HepG2 (cell line): Measurements from ENCODE around the gene DNAJC5. TPM values are rescaled to one million over a fixed set of nuclear protein-coding genes. Genes with fewer than 3 reads are reported as not detected.

ENCODE experiments used
- DNMT3B ChIP-seq: conservative IDR thresholded peaks from 2 replicates; pipeline ENCODE4 v1.6.1; 2016; ENCODE audit warnings: missing biosample characterization, control low read depth
- GFI1 ChIP-seq: sonication (generic); formaldehyde crosslinking; IDR thresholded peaks from 2 replicates; pipeline ENCODE4 v1.5.0; 2020; ENCODE audit warnings: missing genetic modification reagents, mild to moderate bottlenecking, borderline replicate concordance
- KLF6 ChIP-seq: IDR thresholded peaks from 2 replicates; pipeline ENCODE4 v1.8.0; 2016; ENCODE audit warnings: missing biosample characterization, missing genetic modification reagents
- RARA ChIP-seq: IDR thresholded peaks from 2 replicates; pipeline ENCODE4 v1.6.1; 2016; ENCODE audit warnings: missing genetic modification reagents, missing compliant biosample characterization
- THAP11 ChIP-seq: IDR thresholded peaks from 2 replicates; pipeline ENCODE4 v1.6.1; 2016; ENCODE audit warnings: missing biosample characterization, missing genetic modification reagents
- TOPORS ChIP-seq: sonication (generic); formaldehyde crosslinking; IDR thresholded peaks from 2 replicates; pipeline ENCODE4 v1.8.0; 2023; ENCODE audit warnings: mild to moderate bottlenecking, missing genetic modification reagents
- XBP1 ChIP-seq: sonication (generic); formaldehyde crosslinking; IDR thresholded peaks from 2 replicates; pipeline ENCODE4 v1.5.0; 2020; ENCODE audit warnings: missing genetic modification reagents
- ZBTB1 ChIP-seq: sonication (generic); formaldehyde crosslinking; IDR thresholded peaks from 2 replicates; pipeline ENCODE4 v1.4.0; 2020; ENCODE audit warnings: missing genetic modification reagents, borderline replicate concordance
- ZC3H13 ChIP-seq: sonication (generic); formaldehyde crosslinking; IDR thresholded peaks from 2 replicates; pipeline ENCODE4 v1.8.1; 2023; ENCODE audit warnings: mild to moderate bottlenecking, missing genetic modification reagents, moderate library complexity
- ZFY ChIP-seq: sonication (generic); formaldehyde crosslinking; IDR thresholded peaks from 2 replicates; pipeline ENCODE4 v1.4.0; 2020; ENCODE audit warnings: missing genetic modification reagents
- ZNF367 ChIP-seq: sonication (generic); formaldehyde crosslinking; IDR thresholded peaks from 2 replicates; pipeline ENCODE4 v1.4.0; 2020; ENCODE audit warnings: missing genetic modification reagents, borderline replicate concordance
- ZNF589 ChIP-seq: sonication (generic); formaldehyde crosslinking; conservative IDR thresholded peaks from 2 replicates; pipeline ENCODE4 v1.8.0; 2022; ENCODE audit warnings: mild to moderate bottlenecking, moderate library complexity, missing genetic modification reagents
- ZNF674 ChIP-seq: sonication (generic); formaldehyde crosslinking; IDR thresholded peaks from 2 replicates; pipeline ENCODE4 v1.5.0; 2020; ENCODE audit warnings: low read depth, mild to moderate bottlenecking, missing genetic modification reagents
- ZNF780A ChIP-seq: sonication (generic); formaldehyde crosslinking; IDR thresholded peaks from 2 replicates; pipeline ENCODE4 v1.8.0; 2022; ENCODE audit warnings: mild to moderate bottlenecking, missing genetic modification reagents, moderate library complexity
- ZSCAN22 ChIP-seq: sonication (generic); formaldehyde crosslinking; IDR thresholded peaks from 2 replicates; pipeline ENCODE4 v1.4.0; 2020; ENCODE audit warnings: mild to moderate bottlenecking, missing genetic modification reagents
- polyA plus RNA-seq, 8 experiments: library from polyadenylated mRNA; depleted of rRNA in 3 of 8; stranded (reverse) in 7 of 8; unstranded in 1 of 8; fragments of >200 nt; fragmentation: Illumina TruSeq in 4 of 8; extraction: Trizol in 4 of 8; gene quantifications; 2 replicates each; pipeline versions ENCODE4 v1.2.1 to v1.2.3, GENCODE V29; 2011 to 2016; ENCODE audit warnings: low read depth in 4 of 8, missing spikeins in 1 of 8, mixed read lengths in 1 of 8; ENCODE audit not compliant: insufficient read depth in 1 of 8
- total RNA-seq, 5 experiments: library from RNA; depleted of rRNA; stranded (reverse); fragments of >200 nt; fragmentation: Illumina TruSeq; extraction: Trizol; gene quantifications; 2 replicates each; pipeline ENCODE4 v1.2.3, GENCODE V29; 2016; ENCODE audit warnings: low read depth in 1 of 5
- TF ChIP-seq, protein P1 (sequence below): sonication (generic); formaldehyde crosslinking; IDR thresholded peaks from 2 replicates; pipeline ENCODE4 v1.5.0; 2020; ENCODE audit warnings: mild to moderate bottlenecking, missing genetic modification reagents, borderline replicate concordance
- TF ChIP-seq, protein P2 (sequence below): sonication (generic); formaldehyde crosslinking; IDR thresholded peaks from 2 replicates; pipeline ENCODE4 v1.8.0; 2022; ENCODE audit warnings: mild to moderate bottlenecking, missing genetic modification reagents, moderate library complexity
- TF ChIP-seq, protein P3 (sequence below): sonication (generic); formaldehyde crosslinking; IDR thresholded peaks from 2 replicates; pipeline ENCODE4 v1.9.0; 2021; ENCODE audit warnings: missing genetic modification reagents, borderline replicate concordance

The DNAJC5 gene
- total and polyA plus RNA-seq, 2 of the 13 experiments (the other 11 are each of a cell fraction or from before 2014, with no cell fraction given), result 42.8 to 64.5 TPM

- TF ChIP-seq, protein P1, sequence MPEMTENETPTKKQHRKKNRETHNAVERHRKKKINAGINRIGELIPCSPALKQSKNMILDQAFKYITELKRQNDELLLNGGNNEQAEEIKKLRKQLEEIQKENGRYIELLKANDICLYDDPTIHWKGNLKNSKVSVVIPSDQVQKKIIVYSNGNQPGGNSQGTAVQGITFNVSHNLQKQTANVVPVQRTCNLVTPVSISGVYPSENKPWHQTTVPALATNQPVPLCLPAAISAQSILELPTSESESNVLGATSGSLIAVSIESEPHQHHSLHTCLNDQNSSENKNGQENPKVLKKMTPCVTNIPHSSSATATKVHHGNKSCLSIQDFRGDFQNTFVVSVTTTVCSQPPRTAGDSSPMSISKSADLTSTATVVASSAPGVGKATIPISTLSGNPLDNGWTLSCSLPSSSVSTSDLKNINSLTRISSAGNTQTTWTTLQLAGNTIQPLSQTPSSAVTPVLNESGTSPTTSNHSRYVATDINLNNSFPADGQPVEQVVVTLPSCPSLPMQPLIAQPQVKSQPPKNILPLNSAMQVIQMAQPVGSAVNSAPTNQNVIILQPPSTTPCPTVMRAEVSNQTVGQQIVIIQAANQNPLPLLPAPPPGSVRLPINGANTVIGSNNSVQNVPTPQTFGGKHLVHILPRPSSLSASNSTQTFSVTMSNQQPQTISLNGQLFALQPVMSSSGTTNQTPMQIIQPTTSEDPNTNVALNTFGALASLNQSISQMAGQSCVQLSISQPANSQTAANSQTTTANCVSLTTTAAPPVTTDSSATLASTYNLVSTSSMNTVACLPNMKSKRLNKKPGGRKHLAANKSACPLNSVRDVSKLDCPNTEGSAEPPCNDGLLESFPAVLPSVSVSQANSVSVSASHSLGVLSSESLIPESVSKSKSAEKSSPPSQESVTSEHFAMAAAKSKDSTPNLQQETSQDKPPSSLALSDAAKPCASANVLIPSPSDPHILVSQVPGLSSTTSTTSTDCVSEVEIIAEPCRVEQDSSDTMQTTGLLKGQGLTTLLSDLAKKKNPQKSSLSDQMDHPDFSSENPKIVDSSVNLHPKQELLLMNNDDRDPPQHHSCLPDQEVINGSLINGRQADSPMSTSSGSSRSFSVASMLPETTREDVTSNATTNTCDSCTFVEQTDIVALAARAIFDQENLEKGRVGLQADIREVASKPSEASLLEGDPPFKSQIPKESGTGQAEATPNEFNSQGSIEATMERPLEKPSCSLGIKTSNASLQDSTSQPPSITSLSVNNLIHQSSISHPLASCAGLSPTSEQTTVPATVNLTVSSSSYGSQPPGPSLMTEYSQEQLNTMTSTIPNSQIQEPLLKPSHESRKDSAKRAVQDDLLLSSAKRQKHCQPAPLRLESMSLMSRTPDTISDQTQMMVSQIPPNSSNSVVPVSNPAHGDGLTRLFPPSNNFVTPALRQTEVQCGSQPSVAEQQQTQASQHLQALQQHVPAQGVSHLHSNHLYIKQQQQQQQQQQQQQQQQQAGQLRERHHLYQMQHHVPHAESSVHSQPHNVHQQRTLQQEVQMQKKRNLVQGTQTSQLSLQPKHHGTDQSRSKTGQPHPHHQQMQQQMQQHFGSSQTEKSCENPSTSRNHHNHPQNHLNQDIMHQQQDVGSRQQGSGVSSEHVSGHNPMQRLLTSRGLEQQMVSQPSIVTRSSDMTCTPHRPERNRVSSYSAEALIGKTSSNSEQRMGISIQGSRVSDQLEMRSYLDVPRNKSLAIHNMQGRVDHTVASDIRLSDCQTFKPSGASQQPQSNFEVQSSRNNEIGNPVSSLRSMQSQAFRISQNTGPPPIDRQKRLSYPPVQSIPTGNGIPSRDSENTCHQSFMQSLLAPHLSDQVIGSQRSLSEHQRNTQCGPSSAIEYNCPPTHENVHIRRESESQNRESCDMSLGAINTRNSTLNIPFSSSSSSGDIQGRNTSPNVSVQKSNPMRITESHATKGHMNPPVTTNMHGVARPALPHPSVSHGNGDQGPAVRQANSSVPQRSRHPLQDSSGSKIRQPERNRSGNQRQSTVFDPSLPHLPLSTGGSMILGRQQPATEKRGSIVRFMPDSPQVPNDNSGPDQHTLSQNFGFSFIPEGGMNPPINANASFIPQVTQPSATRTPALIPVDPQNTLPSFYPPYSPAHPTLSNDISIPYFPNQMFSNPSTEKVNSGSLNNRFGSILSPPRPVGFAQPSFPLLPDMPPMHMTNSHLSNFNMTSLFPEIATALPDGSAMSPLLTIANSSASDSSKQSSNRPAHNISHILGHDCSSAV (CRISPR knock-in tag), result no peak
- 0 out of 2 replicates have a peak, but pooled peaks have one; percentile 4 for TF ChIP-seq ZNF367 (CRISPR knock-in tag)
- TF ChIP-seq, protein P2, sequence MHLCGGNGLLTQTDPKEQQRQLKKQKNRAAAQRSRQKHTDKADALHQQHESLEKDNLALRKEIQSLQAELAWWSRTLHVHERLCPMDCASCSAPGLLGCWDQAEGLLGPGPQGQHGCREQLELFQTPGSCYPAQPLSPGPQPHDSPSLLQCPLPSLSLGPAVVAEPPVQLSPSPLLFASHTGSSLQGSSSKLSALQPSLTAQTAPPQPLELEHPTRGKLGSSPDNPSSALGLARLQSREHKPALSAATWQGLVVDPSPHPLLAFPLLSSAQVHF (CRISPR knock-in tag), result peak; percentile 17; the same call in 1 of the 2 replicates
- peak; percentile 22; the same call in 1 of the 2 replicates for TF ChIP-seq ZFY (CRISPR knock-in tag)
- no peak for TF ChIP-seq ZBTB1 (CRISPR knock-in tag)
- no peak for TF ChIP-seq RARA
- peak; percentile 69; the same call in 1 of the 2 replicates for TF ChIP-seq ZNF674 (CRISPR knock-in tag)
- TF ChIP-seq THAP11 (CRISPR knock-in tag), result no peak
- TF ChIP-seq GFI1 (CRISPR knock-in tag), result peak; percentile 32; the same call in 1 of the 2 replicates
- TF ChIP-seq, protein P3, sequence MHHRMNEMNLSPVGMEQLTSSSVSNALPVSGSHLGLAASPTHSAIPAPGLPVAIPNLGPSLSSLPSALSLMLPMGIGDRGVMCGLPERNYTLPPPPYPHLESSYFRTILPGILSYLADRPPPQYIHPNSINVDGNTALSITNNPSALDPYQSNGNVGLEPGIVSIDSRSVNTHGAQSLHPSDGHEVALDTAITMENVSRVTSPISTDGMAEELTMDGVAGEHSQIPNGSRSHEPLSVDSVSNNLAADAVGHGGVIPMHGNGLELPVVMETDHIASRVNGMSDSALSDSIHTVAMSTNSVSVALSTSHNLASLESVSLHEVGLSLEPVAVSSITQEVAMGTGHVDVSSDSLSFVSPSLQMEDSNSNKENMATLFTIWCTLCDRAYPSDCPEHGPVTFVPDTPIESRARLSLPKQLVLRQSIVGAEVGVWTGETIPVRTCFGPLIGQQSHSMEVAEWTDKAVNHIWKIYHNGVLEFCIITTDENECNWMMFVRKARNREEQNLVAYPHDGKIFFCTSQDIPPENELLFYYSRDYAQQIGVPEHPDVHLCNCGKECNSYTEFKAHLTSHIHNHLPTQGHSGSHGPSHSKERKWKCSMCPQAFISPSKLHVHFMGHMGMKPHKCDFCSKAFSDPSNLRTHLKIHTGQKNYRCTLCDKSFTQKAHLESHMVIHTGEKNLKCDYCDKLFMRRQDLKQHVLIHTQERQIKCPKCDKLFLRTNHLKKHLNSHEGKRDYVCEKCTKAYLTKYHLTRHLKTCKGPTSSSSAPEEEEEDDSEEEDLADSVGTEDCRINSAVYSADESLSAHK (CRISPR knock-in tag), result 0 out of 2 replicates have a peak, but pooled peaks have one; percentile 8
- no peak; the same call in 1 of the 2 replicates for TF ChIP-seq ZC3H13 (CRISPR knock-in tag)
- 0 out of 2 replicates have a peak, but pooled peaks have one; percentile 20 for TF ChIP-seq ZNF589 (CRISPR knock-in tag)
- no peak for TF ChIP-seq DNMT3B (CRISPR knock-in tag)
- TF ChIP-seq KLF6 (CRISPR knock-in tag), result no peak
- no peak for TF ChIP-seq ZNF780A (CRISPR knock-in tag)
- peak; percentile 29; the same call in 1 of the 2 replicates for TF ChIP-seq TOPORS (CRISPR knock-in tag)
- TF ChIP-seq XBP1 (CRISPR knock-in tag), result 0 out of 2 replicates have a peak, but pooled peaks have one; percentile 14
- no peak for TF ChIP-seq ZSCAN22 (CRISPR knock-in tag)
Observed at GRCh38 chr20:63979229-63979556, 84.3 kb downstream of the DNAJC5 start (continued).
